Skin epidermis (tissue), 12 donors: Measurements from ENCODE around the gene SHC3.

Experiments
- H3K27ac ChIP-seq, 21 experiments: fragments of 200-600 bp; sonication (generic) in 11 of 21; one replicate each; pipeline ENCODE4 v1.5.0; 2020; ENCODE audit warnings: mild to moderate bottlenecking in 3 of 21, inconsistent platforms in 2 of 21, moderate library complexity in 2 of 21
- H3K4me3 ChIP-seq, 7 experiments: fragments of 200-600 bp; sonication (generic) in 2 of 7; one replicate each; pipeline ENCODE4 v1.5.0; 2020; ENCODE audit warnings: inconsistent platforms in 2 of 7, mild to moderate bottlenecking in 2 of 7, moderate library complexity in 1 of 7

Gene SHC3

GRCh38 chr9:88976890-88977257 is 201.7 kb downstream of the SHC3 start:
- no peak overlapping the region for H3K4me3 ChIP-seq
- no peak overlapping the region for H3K27ac ChIP-seq

GRCh38 chr9:88975966-88976889 is 202.4 kb downstream of the SHC3 start:
- Histone ChIP-seq H3K27ac (no peak overlapping the region), H3K4me3 (no peak overlapping the region)

GRCh38 chr9:88974641-88975040 is 204.0 kb downstream of the SHC3 start:
- Histone ChIP-seq H3K4me3 (no peak overlapping the region), H3K27ac (no peak overlapping the region)

- Histone ChIP-seq H3K4me3 (no peak overlapping the region), H3K27ac (no peak overlapping the region)
Observed at GRCh38 chr9:88973281-88974045, 205.2 kb downstream of the SHC3 start.

GRCh38 chr9:88972401-88972800 is 206.2 kb downstream of the SHC3 start:
- Histone ChIP-seq H3K27ac (no peak overlapping the region), H3K4me3 (no peak overlapping the region)

GRCh38 chr9:88971131-88971960 is 207.3 kb downstream of the SHC3 start:
- Histone ChIP-seq H3K27ac (no peak overlapping the region), H3K4me3 (no peak overlapping the region)

GRCh38 chr9:88969646-88970373 is 208.8 kb downstream of the SHC3 start:
- Histone ChIP-seq H3K4me3 (no peak overlapping the region), H3K27ac (no peak overlapping the region)

GRCh38 chr9:88968799-88969198 is 209.8 kb downstream of the SHC3 start:
- Histone ChIP-seq H3K27ac (no peak overlapping the region), H3K4me3 (no peak overlapping the region)

GRCh38 chr9:88966894-88967676 is 211.5 kb downstream of the SHC3 start:
- H3K27ac ChIP-seq, result no peak overlapping the region
- H3K4me3 ChIP-seq, result no peak overlapping the region

- H3K27ac ChIP-seq, result no peak overlapping the region
- H3K4me3 ChIP-seq, result no peak overlapping the region
Observed at GRCh38 chr9:88965473-88965872, 213.1 kb downstream of the SHC3 start.

GRCh38 chr9:88960632-88961031 is 218.0 kb downstream of the SHC3 start:
- H3K4me3 ChIP-seq, result no peak overlapping the region
- H3K27ac ChIP-seq, result no peak overlapping the region

- no peak overlapping the region for H3K4me3 ChIP-seq
- no peak overlapping the region for H3K27ac ChIP-seq
Observed at GRCh38 chr9:88959727-88960469, 218.7 kb downstream of the SHC3 start.

- Histone ChIP-seq H3K4me3 (no peak overlapping the region), H3K27ac (no peak overlapping the region)
Observed at GRCh38 chr9:88957526-88957925, 221.1 kb downstream of the SHC3 start.
